HG02798 (cell line): ENCODE results near the gene ATP1A1.

Experiments
- ATAC-seq: cut with Tn5 transposase; IDR thresholded peaks from one replicate; pipeline ENCODE4 v1.9.1; 2021; ENCODE audit warnings: mild to moderate bottlenecking; ENCODE audit not compliant: unreplicated experiment, poor library complexity

The ATP1A1 gene

GRCh38 chr1:116372651-116373430, at the start of gene ATP1A1:
Gene ATP1A1 (plus strand): TSS chr1:116373244. CDS start chr1:116373512, 268 bp downstream.
- ATAC-seq = peak; percentile 80

GRCh38 chr1:116323491-116323890, 49.6 kb upstream of the ATP1A1 start:
- no peak for ATAC-seq

- ATAC-seq = no peak
Observed at GRCh38 chr1:116324411-116324810, 48.6 kb upstream of the ATP1A1 start.

GRCh38 chr1:116325104-116325503, 47.9 kb upstream of the ATP1A1 start:
- no peak for ATAC-seq

GRCh38 chr1:116325922-116326321, 47.1 kb upstream of the ATP1A1 start:
- ATAC-seq = no peak

GRCh38 chr1:116326486-116326885, 46.6 kb upstream of the ATP1A1 start:
- ATAC-seq = no peak

GRCh38 chr1:116328671-116329070, 44.4 kb upstream of the ATP1A1 start:
- no peak for ATAC-seq

GRCh38 chr1:116329524-116330341, 43.3 kb upstream of the ATP1A1 start:
- no peak for ATAC-seq

GRCh38 chr1:116330342-116330652, 42.7 kb upstream of the ATP1A1 start:
- ATAC-seq = no peak

GRCh38 chr1:116330846-116331245, 42.2 kb upstream of the ATP1A1 start:
- no peak for ATAC-seq

- no peak for ATAC-seq
Observed at GRCh38 chr1:116331523-116331922, 41.5 kb upstream of the ATP1A1 start.

GRCh38 chr1:116332451-116332850, 40.6 kb upstream of the ATP1A1 start:
- no peak for ATAC-seq

GRCh38 chr1:116333171-116334014, 39.7 kb upstream of the ATP1A1 start:
- no peak for ATAC-seq

GRCh38 chr1:116334015-116334547, 39.0 kb upstream of the ATP1A1 start:
- ATAC-seq = no peak

- ATAC-seq = no peak
Observed at GRCh38 chr1:116334868-116335635, 38.0 kb upstream of the ATP1A1 start.

GRCh38 chr1:116335850-116336624, 37.0 kb upstream of the ATP1A1 start:
- no peak for ATAC-seq

GRCh38 chr1:116337398-116337797, 35.6 kb upstream of the ATP1A1 start:
- ATAC-seq = no peak

GRCh38 chr1:116338400-116338799, 34.6 kb upstream of the ATP1A1 start:
- no peak for ATAC-seq
